Lower lobe of right lung (tissue), 2 donors: Measurements from ENCODE around the gene WAPL. TPM values are rescaled to one million over a fixed set of nuclear protein-coding genes. Genes with fewer than 3 reads are reported as not detected.
A peak's percentile ranks its signal among the peaks of the same experiment; 100 is the strongest.

Experiments used
- ATAC-seq, 2 donors: fragments of 200-7000 bp; cut with Tn5 transposase; one replicate each; pipeline ENCODE4 v1.9.1; 2020 to 2022; ENCODE audit warnings: mild to moderate bottlenecking in 2 of 2, moderate library complexity in 2 of 2
- DNase-seq: peaks from one replicate; pipeline ENCODE4 v3.0.0-alpha.2; 2020
- H3K27ac ChIP-seq: fragments of 200-600 bp; one replicate; pipeline ENCODE4 v1.8.0; 2022
- H3K27me3 ChIP-seq: fragments of 200-600 bp; one replicate; pipeline ENCODE4 v1.8.0; 2022; ENCODE audit warnings: low read depth
- H3K36me3 ChIP-seq: fragments of 200-600 bp; one replicate; pipeline ENCODE4 v1.8.0; 2022; ENCODE audit warnings: mild to moderate bottlenecking
- H3K4me1 ChIP-seq: fragments of 200-600 bp; one replicate; pipeline ENCODE4 v1.8.0; 2022
- H3K4me3 ChIP-seq: fragments of 200-600 bp; one replicate; pipeline ENCODE4 v1.8.0; 2022; ENCODE audit warnings: mild to moderate bottlenecking
- H3K9me3 ChIP-seq: fragments of 200-600 bp; one replicate; pipeline ENCODE4 v1.8.0; 2022
- intact Hi-C: fragments of 100-400 bp; cut with DNase I; formaldehyde crosslinking; loops from one replicate; pipeline ENCODE4 v1.11.0; 2022
- total RNA-seq: library from RNA; stranded (reverse); fragmentation: NEBNext Ultra II Directional; extraction: Animal tissue kit (Norgen Biotek cat#: 25700); gene quantifications from one replicate; pipeline ENCODE4 v1.2.1, GENCODE V29; 2021
- TF ChIP-seq, protein P1 (sequence below): fragments of 200-600 bp; IDR thresholded peaks from one replicate; pipeline ENCODE4 v1.8.0; 2022; ENCODE audit warnings: antibody characterized with exemption, mild to moderate bottlenecking
- donor health status: DM: no; HTN: yes; CAD: no; lungs with severe emphysema.

Gene WAPL
- total RNA-seq, 1 donor from 2014 or later, result 38.2 TPM

DNA sequence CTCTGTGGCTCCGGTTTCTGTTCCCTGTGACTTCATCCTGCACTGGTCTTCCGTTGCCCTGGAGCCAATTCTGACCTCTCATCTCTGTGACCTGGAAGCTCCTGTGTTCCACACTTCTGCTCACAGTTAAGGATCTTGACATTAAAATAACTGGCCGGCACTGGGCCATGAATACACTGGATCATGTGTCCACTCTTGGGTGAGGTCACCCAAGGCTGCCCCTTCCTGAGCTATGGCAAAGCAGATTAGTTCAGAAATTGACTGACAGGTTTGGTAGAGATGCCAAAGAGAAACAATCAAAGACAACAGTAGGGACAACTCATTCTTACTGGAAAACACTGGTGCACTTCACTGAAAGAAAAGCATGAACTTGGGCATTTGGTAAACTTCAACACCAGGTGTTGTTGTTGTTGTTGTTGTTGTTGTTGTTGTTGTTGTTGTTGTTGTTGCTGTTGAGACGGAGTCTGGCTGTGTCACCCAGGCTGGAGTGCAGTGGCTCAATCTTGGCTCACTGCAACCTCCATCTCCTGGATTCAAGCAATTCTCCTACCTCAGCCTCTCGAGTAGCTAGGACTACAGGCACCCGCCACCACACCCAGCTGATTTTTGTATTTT, 118.3 kb downstream of the WAPL start:
- intact Hi-C loops, result no loop called here
- H3K27ac ChIP-seq, result no peak overlapping the region
- H3K27me3 ChIP-seq, result peaks cover 15% of the 10 kb centered on the region
- H3K4me1 ChIP-seq, result peaks cover 34% of the 10 kb centered on the region
- TF ChIP-seq, protein P1, sequence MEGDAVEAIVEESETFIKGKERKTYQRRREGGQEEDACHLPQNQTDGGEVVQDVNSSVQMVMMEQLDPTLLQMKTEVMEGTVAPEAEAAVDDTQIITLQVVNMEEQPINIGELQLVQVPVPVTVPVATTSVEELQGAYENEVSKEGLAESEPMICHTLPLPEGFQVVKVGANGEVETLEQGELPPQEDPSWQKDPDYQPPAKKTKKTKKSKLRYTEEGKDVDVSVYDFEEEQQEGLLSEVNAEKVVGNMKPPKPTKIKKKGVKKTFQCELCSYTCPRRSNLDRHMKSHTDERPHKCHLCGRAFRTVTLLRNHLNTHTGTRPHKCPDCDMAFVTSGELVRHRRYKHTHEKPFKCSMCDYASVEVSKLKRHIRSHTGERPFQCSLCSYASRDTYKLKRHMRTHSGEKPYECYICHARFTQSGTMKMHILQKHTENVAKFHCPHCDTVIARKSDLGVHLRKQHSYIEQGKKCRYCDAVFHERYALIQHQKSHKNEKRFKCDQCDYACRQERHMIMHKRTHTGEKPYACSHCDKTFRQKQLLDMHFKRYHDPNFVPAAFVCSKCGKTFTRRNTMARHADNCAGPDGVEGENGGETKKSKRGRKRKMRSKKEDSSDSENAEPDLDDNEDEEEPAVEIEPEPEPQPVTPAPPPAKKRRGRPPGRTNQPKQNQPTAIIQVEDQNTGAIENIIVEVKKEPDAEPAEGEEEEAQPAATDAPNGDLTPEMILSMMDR, result no peak
- H3K36me3 ChIP-seq, result no peaks in the 10 kb centered on the region
- no peak for DNase-seq
- no peaks in the 10 kb centered on the region for H3K9me3 ChIP-seq
- H3K4me3 ChIP-seq, result no peak overlapping the region
- ATAC-seq, result no peak

DNA sequence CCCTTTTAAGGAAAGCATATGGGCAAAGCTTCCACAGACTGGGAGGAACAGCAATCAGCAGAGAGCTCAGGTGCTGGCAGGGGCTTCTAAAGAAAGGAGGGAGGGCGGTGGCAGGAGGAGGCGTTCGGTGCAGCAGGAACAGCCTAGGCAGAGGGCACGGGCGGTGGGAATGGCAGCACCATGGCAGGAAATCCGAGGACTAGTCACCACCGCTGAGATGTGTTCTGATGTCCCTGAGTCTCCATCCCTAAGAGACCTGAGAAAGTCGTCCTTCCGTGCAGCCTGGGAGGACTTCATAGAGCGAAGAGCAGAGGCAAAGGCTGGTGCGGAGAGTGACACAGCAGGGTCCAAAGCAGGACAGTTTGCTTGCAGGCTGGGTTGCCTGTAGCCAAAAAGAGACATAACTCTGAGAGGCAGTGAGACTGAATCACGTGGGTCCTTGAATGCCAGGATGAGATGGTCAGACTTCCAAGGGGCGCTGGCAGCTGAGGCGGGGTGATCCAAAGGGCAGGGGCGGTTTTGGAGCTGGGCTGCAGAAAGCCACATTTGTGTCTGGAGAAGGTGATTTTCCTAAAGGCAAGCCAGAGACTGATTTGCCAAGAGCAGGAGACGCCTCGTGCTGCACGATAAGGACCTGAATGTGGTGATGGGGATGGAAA, 119.2 kb downstream of the WAPL start:
- TF ChIP-seq, protein P1, result no peak
- no peak for ATAC-seq
- intact Hi-C loops, result no loop called here
- DNase-seq, result no peak
- peaks cover 34% of the 10 kb centered on the region for H3K4me1 ChIP-seq
- H3K9me3 ChIP-seq, result no peaks in the 10 kb centered on the region
- peaks cover 15% of the 10 kb centered on the region for H3K27me3 ChIP-seq
- no peak overlapping the region for H3K4me3 ChIP-seq
- H3K27ac ChIP-seq, result no peak overlapping the region
- no peaks in the 10 kb centered on the region for H3K36me3 ChIP-seq

DNA sequence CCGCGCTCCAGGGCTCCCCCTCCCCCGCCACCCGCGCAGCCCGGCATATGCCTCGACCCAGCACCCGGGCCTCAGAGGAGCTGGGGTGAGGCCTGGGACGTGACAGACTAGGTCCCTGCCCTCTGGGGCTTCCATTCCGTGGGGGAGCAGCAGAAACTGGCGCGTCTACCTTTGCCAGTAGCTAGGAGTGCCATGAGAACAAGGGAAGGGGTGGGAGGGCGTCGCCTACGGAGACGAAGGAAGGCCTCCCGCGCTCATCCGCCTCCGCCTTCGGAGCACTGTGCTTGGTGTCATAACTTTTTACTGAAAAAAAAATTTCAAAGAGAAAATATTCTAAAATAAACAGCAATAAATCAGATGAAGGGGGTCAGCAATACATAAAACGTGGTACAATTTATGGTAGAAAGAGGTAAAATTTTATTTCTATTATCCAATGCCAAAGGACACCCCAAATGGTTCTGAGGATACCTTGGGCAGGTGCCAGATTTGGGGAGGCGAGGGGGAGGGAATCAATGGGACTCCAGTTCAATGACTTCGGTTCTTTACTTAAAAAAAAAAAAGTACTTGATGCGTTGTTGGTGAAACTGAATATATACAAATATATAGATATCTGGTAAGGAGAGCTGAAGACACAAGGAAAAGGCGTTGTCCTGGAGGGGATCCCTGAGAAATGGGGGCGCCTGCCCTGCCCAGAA, 119.9 kb downstream of the WAPL start:
- intact Hi-C loops, result no loop called here

DNA sequence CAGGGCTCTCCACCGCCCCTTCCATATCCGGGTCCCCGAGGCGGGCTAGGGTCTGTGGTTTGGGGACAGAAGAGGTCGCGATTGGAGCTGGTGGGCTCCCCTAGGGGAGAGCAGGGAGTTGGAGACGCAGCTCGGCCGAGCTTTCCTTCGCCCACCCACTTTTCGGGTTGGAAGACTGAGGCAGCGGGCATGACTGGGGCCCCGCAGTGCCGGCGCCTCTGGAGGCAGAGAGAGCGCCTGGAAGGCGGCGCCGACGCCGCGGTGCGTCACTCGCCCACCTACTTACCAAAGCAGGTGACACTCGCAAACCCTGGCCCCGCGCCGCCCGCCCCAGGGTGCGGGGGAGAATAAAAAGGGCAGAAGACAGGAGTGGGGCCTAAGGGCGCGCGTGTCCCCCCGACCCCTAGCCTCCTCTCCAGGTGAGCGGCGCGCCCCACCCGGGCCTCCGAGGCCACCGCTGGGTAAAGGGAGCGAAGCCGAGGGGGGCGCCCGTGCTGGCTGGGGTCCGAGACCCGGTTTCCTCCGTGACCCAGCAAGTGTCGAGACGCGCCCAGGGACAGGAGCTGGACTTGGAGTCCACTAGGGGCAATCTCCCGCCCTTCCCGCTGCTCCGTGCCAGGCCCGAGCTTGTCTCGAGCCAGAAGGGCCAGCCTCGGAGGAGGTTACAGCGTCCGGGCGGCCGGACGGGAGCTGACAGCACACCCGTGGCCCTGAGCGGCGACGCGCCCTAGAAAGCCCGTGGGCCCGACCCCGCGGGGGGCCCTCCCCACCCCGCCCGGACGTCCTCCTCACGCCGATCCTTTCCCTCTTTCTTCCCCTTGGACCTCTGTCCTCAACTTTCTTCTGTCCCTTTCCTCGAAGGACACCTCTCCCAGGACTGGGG, 120.6 kb downstream of the WAPL start:
- TF ChIP-seq, protein P1, result peak; percentile 23

More for the DNA sequence above, 119.9 kb downstream of the WAPL start:
- Histone ChIP-seq H3K9me3 (no peaks in the 10 kb centered on the region), H3K4me1 (peaks cover 34% of the 10 kb centered on the region), H3K36me3 (no peaks in the 10 kb centered on the region), H3K27ac (peak overlapping the region; percentile 76), H3K27me3 (peaks cover 15% of the 10 kb centered on the region), H3K4me3 (peak overlapping the region; percentile 72)
- TF ChIP-seq, protein P1, result no peak
- DNase-seq (peak; percentile 57), ATAC-seq (peak; percentile 4 to 18)

More for the DNA sequence above, 120.6 kb downstream of the WAPL start:
- H3K27me3 ChIP-seq, result peaks cover 15% of the 10 kb centered on the region
- ATAC-seq (peak; percentile 60 to 62), DNase-seq (peak; percentile 73)
- no peaks in the 10 kb centered on the region for H3K9me3 ChIP-seq
- peak overlapping the region; percentile 76 for H3K27ac ChIP-seq
- peak overlapping the region; percentile 72 for H3K4me3 ChIP-seq
- H3K4me1 ChIP-seq, result peaks cover 34% of the 10 kb centered on the region
- no peaks in the 10 kb centered on the region for H3K36me3 ChIP-seq
- intact Hi-C loops, result no loop called here
